Astrocyte of the cerebellum (primary cell): Measurements from ENCODE around the gene NSUN2.
"Not testable (repeated sequence)": the region's sequence is repeated elsewhere in the genome, so short reads cannot be mapped to it uniquely, and the experiment has no call there.

Experiments
- DNase-seq: peaks from one replicate; pipeline ENCODE4 v3.0.0-alpha.2; 2011; ENCODE audit warnings: low read depth
- H3K4me3 ChIP-seq: 2 replicates; pipeline ENCODE4 v1.5.1; 2011; ENCODE audit warnings: mild to moderate bottlenecking, low read depth, low read length, moderate library complexity
- in situ Hi-C: cut with HindIII; loops from 2 replicates; pipeline ENCODE4 v1.10.0; 2017; ENCODE audit warnings: low sequenced_read_pairs
- TF ChIP-seq, protein P1 (sequence below): IDR thresholded peaks from 2 replicates; pipeline ENCODE4 v1.5.1; 2012; ENCODE audit warnings: low read length, low read depth, moderate library complexity, mild to moderate bottlenecking; ENCODE audit errors: missing control alignments

NSUN2 gene

GRCh38 chr5:6649681-6650080 is 16.8 kb upstream of the NSUN2 start:
- no peak overlapping the region for H3K4me3 ChIP-seq
- no peak for DNase-seq
- in situ Hi-C loops = loop anchor here (5.0 kb wide), 1 partner anchor 98 kb away; no protein-coding TSS in a partner anchor

DNA sequence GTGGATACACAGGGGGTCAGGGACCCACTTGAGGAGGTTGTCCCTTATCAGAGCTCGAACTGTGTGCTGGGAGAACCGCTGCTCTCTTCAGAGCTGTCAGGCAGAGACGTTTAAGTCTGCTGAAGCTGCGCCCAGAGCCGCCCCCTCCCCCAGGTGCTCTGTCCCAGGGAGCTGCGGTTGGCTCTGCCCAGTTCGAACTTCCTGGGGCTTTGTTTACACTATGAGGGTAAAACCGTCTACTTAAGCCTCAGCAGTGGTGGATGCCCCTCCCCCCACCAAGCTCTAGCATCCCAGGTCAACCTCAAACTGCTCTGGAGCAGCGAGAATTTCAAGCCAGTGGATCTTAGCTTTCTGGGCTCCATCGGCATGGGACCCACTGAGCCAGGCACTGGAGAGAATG is 16.3 kb upstream of the NSUN2 start:
- H3K4me3 ChIP-seq = no peak overlapping the region
- in situ Hi-C loops = loop anchor here (5.0 kb wide), 1 partner anchor 98 kb away; no protein-coding TSS in a partner anchor
- DNase-seq = no peak
- TF ChIP-seq, protein P1, sequence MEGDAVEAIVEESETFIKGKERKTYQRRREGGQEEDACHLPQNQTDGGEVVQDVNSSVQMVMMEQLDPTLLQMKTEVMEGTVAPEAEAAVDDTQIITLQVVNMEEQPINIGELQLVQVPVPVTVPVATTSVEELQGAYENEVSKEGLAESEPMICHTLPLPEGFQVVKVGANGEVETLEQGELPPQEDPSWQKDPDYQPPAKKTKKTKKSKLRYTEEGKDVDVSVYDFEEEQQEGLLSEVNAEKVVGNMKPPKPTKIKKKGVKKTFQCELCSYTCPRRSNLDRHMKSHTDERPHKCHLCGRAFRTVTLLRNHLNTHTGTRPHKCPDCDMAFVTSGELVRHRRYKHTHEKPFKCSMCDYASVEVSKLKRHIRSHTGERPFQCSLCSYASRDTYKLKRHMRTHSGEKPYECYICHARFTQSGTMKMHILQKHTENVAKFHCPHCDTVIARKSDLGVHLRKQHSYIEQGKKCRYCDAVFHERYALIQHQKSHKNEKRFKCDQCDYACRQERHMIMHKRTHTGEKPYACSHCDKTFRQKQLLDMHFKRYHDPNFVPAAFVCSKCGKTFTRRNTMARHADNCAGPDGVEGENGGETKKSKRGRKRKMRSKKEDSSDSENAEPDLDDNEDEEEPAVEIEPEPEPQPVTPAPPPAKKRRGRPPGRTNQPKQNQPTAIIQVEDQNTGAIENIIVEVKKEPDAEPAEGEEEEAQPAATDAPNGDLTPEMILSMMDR = no peak

More at GRCh38 chr5:6649681-6650080, 16.8 kb upstream of the NSUN2 start:
- TF ChIP-seq, protein P1 = no peak

- H3K4me3 ChIP-seq, DNase-seq: not testable (repeated sequence)
- in situ Hi-C loops = loop anchor here (5.0 kb wide), 1 partner anchor 102 kb away; no protein-coding TSS in a partner anchor
Observed at GRCh38 chr5:6645571-6646362, 12.9 kb upstream of the NSUN2 start.

- DNase-seq = peak; percentile 38
- in situ Hi-C loops = loop anchor here (5.0 kb wide), 1 partner anchor 102 kb away; no protein-coding TSS in a partner anchor
- no peak overlapping the region for H3K4me3 ChIP-seq
- TF ChIP-seq, protein P1 = no peak
Observed at GRCh38 chr5:6644794-6645241, 12.0 kb upstream of the NSUN2 start.

- DNase-seq = no peak
- H3K4me3 ChIP-seq = no peak overlapping the region
- TF ChIP-seq, protein P1 = no peak
- in situ Hi-C loops = no loop called here
Observed at GRCh38 chr5:6642655-6643054, 9.8 kb upstream of the NSUN2 start.

GRCh38 chr5:6638236-6638635 is 5.4 kb upstream of the NSUN2 start:
- TF ChIP-seq, protein P1 = no peak
- H3K4me3 ChIP-seq = no peak overlapping the region
- DNase-seq = no peak
- in situ Hi-C loops = no loop called here

DNA sequence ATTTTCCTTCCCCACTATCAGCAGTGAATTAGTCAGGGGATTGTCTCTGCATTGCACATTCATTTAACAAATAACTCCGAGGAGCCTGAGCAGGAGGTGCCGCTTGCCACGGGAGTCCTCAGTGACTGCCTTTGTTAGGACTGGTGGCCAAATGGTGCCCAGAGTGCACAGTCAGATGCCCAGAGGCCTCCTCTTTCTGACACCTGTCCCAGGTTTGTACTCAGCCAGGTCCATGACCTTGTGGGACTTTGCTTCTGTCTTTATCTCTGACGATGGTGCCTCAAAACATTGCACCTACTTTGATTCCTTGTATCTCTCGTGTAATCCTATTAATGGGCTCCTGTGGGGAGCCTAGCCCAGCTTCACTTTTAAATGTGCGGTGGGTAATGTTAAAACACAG is 4.7 kb upstream of the NSUN2 start:
- no peak overlapping the region for H3K4me3 ChIP-seq
- in situ Hi-C loops = no loop called here
- DNase-seq = no peak
- TF ChIP-seq, protein P1 = no peak
